Measurements from ENCODE around the gene LMBRD2.
"Not testable (repeated sequence)": the region's sequence is repeated elsewhere in the genome, so short reads cannot be mapped to it uniquely, and the experiment has no call there.

DNA sequence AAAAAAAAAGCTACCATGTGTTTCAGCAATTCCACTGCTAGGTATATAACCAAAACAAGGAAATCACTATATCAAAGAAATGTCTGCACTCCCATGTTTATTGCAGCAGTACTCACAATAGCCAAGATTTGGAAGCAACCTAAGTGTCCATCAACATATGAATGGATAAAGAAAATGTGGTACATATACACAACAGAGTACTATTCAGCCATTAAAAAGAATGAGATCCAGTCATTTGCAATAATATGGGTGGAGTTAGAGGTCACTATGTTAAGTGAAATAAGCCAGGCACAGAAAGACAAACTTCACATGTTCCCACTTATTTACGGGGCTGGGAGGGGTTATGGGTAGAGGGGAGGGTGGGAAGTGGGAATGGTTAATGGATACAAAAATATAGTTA, 18.7 kb downstream of the LMBRD2 start:
- TF ChIP-seq, protein P1, sequence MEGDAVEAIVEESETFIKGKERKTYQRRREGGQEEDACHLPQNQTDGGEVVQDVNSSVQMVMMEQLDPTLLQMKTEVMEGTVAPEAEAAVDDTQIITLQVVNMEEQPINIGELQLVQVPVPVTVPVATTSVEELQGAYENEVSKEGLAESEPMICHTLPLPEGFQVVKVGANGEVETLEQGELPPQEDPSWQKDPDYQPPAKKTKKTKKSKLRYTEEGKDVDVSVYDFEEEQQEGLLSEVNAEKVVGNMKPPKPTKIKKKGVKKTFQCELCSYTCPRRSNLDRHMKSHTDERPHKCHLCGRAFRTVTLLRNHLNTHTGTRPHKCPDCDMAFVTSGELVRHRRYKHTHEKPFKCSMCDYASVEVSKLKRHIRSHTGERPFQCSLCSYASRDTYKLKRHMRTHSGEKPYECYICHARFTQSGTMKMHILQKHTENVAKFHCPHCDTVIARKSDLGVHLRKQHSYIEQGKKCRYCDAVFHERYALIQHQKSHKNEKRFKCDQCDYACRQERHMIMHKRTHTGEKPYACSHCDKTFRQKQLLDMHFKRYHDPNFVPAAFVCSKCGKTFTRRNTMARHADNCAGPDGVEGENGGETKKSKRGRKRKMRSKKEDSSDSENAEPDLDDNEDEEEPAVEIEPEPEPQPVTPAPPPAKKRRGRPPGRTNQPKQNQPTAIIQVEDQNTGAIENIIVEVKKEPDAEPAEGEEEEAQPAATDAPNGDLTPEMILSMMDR (IDR thresholded peaks at IDR 0.05) = not testable (repeated sequence)
- not testable (repeated sequence) for TF ChIP-seq ZFX (IDR thresholded peaks at IDR 0.05; ENCODE audit: borderline replicate concordance)

Data from 22Rv1 (cell line).